ENCODE results near the gene SIT1.

The SIT1 gene

DNA sequence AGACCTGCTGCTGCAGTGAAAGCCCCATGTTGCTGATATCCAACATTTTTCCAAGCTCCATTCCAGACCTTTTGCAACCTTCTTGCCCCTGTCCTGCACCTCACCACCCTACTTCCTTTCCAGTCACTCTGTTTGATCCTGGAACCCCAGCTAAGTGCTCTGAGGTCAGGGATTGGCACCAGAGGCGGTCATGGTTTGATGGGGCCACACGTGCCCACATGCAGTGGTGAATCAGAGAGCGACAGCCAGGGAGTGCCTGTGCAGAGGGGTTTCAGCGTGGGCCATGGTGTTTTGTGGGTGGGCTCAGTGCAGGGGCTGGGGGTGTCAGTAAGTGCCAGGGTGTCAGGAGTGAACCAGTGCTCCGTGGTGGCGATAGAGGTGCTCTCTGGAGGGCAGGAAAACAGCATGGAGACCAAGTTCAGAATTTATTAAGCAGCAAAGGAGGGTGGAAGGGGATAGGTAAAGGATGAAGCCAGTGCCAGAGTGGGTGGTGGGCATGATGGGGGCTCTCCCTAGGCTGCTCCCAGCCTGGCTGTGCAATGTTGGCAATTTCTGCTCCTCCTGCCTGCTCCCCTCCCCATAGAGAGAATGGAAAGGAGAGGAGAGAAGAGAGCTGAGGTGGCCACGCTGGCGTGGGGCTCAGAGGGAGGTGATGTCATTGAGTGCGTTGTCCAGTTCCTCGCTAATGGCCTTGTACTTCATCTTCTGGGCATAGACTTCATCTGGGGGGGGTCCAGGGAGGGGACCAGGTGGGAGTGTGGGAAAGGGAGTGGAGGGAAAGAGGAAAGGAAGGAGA, 32.0 kb upstream of the SIT1 start:
- DNase-seq (ENCODE audit: low read depth), result no peak

DNA sequence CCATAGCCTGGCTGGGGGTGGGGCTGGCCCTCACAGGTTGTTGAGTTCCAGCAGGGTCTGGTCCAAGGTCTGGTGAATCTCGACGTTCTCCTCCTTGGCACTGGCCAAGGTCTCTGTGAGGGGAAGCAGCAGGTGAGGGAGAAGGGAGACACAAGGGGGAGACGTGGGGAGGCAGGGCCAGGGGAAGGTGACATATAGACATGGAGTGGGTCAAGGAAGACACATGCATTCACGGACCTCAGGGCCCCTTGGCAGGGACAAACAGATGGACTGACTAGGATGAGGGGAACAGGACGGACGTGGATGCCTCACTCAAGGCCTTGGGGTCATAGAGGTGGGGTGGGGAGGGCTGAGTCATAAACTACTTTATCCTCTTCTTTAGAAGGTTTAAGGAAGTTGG, 31.3 kb upstream of the SIT1 start:
- no peak for DNase-seq (ENCODE audit: low read depth)

DNA sequence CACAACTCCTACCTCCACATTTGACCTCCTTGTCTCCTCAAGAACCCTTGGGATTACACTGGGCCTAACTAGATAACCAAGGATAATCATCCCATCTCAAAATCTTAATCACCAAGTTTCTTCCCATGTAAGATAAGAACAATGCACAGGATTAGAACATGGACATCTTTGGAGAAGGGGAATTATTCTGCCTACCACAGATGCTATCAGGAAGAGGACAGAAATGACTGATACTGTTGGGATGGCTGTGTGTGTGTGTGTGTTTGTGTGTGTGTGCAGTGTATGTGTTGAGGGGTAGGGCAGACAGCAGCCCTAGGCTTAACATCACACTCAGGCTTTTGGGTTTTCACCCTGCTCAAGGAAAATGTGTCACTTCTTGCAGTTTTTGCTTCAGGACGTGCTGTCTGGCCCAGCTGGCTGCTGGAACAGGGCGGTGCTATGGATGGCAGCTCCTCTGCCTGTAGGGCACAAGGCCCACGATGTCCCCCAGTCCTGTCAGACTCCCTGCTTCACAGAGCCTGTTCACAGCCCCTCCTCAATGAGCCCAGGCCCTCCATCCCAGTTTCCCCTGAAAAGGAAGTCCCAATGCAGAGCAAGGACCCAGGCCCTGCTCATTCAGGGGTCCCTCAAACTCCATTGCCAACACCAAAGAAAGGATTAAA, 30.7 kb upstream of the SIT1 start:
- DNase-seq (ENCODE audit: low read depth), result no peak

DNA sequence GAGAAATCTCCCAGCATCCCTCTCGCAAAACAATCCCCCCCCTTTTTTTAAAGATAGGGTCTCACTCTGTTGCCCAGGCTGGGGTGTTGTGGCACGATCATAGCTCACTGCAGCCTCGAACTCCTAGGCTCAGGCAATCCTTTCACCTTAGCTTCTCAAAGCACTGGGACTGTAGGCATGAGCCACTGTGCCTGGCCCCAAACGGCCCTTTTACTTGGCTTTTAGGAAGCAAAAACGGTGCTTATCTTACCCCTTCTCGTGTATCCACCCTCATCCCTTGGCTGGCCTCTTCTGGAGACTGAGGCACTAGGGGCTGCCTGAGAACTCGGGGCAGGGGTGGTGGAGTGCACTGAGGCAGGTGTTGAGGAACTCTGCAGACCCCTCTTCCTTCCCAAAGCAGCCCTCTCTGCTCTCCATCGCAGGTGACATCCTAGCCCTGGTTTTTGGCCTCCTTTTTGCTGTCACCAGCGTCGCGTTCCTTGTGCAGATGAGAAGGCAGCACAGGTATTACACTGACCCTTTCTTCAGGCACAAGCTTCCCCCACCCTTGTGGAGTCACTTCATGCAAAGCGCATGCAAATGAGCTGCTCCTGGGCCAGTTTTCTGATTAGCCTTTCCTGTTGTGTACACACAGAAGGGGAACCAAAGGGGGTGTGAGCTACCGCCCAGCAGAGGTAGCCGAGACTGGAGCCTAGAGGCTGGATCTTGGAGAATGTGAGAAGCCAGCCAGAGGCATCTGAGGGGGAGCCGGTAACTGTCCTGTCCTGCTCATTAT, 29.8 kb upstream of the SIT1 start:
- peak; percentile 72 for DNase-seq (ENCODE audit: low read depth)

DNA sequence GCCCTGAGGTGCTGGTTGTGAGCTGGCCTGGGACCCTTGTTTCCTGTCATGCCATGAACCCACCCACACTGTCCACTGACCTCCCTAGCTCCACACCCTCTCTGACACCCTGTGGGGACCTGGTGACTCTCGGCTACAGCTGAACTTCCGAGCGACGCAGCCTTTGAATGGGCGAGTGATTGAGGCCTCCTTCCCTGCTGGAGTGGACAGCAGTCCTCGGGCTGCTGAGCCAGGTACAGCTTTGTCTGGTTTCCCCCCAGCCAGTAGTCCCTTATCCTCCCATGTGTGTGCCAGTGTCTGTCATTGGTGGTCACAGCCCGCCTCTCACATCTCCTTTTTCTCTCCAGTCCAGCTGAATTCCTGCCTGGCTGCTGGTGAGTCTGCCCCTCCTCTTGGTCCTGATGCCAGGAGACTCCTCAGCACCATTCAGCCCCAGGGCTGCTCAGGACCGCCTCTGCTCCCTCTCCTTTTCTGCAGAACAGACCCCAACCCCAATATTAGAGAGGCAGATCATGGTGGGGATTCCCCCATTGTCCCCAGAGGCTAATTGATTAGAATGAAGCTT, 29.1 kb upstream of the SIT1 start:
- no peak for DNase-seq (ENCODE audit: low read depth)

DNA sequence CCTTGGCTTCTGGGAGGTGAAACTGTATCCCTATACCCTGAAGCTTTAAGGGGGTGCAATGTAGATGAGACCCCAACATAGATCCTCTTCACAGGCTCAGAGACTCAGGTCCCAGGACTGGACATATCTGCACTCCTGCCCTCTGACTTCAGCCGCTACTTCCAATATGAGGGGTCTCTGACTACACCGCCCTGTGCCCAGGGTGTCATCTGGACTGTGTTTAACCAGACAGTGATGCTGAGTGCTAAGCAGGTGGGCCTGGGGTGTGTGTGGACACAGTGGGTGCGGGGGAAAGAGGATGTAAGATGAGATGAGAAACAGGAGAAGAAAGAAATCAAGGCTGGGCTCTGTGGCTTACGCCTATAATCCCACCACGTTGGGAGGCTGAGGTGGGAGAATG, 28.4 kb upstream of the SIT1 start:
- no peak for DNase-seq (ENCODE audit: low read depth)

DNA sequence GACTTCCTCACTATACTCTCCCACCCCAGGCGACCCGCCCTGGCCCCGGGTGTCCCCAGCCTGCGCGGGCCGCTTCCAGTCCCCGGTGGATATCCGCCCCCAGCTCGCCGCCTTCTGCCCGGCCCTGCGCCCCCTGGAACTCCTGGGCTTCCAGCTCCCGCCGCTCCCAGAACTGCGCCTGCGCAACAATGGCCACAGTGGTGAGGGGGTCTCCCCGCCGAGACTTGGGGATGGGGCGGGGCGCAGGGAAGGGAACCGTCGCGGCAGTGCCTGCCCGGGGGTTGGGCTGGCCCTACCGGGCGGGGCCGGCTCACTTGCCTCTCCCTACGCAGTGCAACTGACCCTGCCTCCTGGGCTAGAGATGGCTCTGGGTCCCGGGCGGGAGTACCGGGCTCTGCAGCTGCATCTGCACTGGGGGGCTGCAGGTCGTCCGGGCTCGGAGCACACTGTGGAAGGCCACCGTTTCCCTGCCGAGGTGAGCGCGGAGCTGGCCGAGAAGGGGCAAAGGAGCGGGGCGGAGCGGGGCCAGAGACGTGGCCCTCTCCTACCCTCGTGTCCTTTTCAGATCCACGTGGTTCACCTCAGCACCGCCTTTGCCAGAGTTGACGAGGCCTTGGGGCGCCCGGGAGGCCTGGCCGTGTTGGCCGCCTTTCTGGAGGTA, 25.1 kb upstream of the SIT1 start:
- no peak for DNase-seq (ENCODE audit: low read depth)

DNA sequence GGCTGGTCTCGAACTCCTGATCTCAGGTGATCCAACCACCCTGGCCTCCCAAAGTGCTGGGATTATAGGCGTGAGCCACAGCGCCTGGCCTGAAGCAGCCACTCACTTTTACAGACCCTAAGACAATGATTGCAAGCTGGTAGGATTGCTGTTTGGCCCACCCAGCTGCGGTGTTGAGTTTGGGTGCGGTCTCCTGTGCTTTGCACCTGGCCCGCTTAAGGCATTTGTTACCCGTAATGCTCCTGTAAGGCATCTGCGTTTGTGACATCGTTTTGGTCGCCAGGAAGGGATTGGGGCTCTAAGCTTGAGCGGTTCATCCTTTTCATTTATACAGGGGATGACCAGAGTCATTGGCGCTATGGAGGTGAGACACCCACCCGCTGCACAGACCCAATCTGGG, 24.5 kb upstream of the SIT1 start:
- no peak for DNase-seq (ENCODE audit: low read depth)

DNA sequence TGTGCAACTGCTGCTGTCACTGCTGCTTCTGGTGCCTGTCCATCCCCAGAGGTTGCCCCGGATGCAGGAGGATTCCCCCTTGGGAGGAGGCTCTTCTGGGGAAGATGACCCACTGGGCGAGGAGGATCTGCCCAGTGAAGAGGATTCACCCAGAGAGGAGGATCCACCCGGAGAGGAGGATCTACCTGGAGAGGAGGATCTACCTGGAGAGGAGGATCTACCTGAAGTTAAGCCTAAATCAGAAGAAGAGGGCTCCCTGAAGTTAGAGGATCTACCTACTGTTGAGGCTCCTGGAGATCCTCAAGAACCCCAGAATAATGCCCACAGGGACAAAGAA, 23.3 kb upstream of the SIT1 start:
- no peak for DNase-seq (ENCODE audit: low read depth)

DNA sequence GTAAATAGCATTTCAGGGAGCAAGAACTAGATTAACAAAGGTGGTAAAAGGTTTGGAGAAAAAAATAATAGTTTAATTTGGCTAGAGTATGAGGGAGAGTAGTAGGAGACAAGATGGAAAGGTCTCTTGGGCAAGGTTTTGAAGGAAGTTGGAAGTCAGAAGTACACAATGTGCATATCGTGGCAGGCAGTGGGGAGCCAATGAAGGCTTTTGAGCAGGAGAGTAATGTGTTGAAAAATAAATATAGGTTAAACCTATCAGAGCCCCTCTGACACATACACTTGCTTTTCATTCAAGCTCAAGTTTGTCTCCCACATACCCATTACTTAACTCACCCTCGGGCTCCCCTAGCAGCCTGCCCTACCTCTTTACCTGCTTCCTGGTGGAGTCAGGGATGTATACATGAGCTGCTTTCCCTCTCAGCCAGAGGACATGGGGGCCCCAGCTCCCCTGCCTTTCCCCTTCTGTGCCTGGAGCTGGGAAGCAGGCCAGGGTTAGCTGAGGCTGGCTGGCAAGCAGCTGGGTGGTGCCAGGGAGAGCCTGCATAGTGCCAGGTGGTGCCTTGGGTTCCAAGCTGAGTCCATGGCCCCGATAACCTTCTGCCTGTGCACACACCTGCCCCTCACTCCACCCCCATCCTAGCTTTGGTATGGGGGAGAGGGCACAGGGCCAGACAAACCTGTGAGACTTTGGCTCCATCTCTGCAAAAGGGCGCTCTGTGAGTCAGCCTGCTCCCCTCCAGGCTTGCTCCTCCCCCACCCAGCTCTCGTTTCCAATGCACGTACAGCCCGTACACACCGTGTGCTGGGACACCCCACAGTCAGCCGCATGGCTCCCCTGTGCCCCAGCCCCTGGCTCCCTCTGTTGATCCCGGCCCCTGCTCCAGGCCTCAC, 22.6 kb upstream of the SIT1 start, which contains the start of gene CA9:
TSS of gene CA9 (plus strand) at position 797 of the 893 bp plus-strand sequence. CDS start at position 829, 32 bp downstream.
- no peak for DNase-seq (ENCODE audit: low read depth)

DNA sequence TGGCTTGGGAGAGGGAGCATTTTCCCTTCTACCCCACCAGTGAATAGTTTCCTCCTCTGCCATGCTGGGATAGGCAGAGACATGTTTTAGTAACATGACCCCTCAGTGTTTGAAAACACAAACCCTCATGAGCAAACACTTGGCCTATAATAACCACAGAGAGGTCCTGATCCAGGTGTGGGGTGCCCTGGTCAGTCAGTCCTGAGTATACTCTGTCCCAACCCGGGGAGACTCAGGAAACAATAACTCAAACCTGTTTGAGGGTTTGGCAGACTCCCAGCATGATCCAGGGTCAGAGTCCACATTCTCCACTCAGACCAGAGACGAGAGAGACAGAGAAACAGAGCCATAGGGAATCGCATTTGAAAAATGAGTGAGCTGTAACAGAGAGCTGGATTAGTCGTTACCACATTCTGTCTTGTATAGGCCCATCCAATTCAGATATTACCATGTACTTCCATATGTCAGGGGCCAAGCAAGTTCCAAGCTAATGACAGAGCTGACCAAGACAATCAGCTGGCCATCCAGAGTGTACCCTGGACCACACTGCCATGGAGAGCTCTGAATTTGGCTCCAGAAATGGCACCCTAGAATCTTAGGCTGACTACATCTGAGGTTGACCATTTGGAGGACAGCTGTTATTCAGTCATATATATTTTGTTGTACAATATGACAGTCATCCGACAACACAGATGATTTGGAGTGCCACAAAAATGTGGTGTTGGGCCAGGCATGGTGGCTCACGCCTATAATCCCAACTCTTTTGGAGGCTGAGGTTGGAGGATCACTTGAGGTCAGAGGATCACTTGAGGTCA, 18.8 kb upstream of the SIT1 start:
- peak; percentile 64 for DNase-seq (ENCODE audit: low read depth)

DNA sequence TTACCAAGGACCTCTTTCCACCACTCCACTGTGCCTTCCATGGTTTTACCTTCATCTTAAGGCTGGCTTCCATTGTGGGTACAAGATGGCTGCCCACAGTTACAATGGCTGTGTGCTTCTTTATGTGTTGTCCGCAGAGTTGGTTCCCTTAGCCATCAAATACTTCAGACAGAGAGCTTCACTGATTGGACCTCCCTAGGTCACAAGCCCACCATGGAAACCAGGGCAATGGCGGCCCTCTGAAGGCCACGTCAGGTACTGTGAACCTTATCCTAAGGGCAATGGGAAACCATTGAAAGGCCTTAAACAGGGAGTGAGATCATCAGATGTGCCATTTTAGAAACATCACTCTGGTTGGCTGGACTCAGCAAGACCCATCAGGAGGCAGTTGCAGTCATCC, 17.2 kb upstream of the SIT1 start:
- no peak for DNase-seq (ENCODE audit: low read depth)

DNA sequence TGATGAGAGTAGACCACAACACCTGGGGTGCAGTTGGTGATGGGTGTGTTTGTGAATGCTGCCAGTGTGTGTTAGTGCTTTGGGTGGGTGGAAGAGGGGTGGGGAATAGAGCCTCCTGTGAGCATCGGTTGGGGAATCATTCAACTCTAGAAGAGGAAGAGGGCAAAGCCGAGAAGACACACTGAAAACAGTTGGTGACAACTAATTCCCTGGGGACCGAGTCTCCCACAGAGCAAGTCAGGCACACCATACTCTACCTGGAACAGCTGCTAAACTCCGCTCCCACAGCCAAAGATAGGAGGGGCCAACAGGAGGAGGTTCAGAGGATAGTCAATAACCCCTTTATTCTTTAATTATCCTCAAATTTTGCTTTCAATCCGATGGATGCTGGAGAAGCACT, 15.8 kb upstream of the SIT1 start:
- no peak for DNase-seq (ENCODE audit: low read depth)

DNA sequence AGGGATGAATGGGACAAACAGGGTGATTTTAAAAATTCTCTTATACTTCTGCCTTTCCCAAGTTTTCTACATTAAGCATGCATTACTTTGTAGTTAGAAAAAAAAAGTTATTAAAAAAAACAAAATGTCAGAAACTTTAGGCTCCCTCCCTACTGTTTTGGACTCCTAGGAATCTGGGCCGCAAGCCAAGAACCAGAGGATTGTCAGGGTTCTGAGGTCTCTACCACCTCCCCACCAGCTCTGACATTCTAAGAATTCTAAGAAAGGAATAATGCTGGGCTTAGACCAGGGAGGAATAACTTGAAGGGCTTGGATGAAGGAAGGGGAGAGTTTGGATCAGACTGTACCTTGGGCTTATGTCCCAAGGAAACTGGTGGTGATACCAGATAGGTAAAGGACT, 15.3 kb upstream of the SIT1 start:
- DNase-seq (ENCODE audit: low read depth), result no peak

DNA sequence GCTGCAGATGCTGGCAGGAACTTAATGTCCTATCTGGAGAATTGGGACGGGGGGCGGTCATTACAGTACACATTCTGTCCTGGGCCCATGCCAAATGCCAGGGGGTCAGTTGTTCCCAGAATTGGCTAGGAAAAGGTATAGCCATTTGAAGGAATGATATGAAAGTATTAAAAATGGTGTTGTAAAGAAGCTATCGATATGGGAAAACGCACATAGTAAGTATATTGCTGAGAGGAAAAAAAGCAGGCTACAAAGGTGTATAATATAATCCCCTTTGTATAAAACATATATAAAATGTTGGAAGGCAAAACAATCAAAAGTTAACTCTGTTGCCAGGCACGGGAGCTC, 14.7 kb upstream of the SIT1 start:
- no peak for DNase-seq (ENCODE audit: low read depth)

DNA sequence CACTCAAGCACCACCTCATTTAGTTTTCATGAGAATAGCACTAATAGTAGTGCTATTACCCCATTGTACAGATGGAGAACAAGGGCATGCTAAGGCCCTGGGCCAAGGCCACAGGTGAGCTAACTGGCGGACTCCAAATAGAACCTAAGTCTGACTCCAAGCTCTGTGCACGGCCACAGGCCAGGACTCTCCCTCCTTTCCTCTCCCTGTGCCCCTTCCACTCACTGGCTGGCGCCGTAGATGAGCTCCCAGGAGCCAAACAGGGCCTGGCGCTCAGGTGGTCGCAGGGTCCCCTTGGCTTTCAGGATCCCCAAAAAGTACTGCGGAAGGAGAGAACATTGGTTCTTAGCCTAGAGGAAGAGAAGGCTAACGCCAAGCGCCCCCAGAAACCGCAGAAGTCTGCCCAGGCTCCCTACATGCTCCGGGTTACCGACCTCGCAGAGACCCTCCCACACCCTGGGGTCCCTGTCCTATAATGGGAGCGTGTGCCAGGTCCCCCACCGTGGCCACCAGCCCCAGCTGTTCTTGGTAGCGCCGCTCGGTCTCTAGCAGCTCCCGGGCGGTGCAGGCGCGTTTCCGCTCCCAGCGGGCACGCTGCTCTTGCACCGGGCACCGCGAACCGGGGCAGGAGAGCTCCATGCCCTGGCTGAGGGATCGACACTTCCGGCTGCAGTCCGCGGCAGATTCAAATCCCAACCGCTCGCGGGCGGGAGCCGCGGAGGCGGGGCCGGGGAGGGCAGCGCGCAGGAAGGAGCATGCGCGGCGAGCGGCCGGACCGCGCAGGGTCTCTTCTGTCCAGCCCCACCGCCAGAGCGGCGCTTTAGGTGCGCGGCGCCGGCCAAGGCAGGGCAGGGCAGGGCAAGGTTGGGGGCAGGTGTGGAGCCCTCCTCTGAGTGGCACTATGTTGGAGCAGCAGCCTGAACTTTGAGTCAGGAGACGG, 14.1 kb upstream of the SIT1 start, which contains the start of gene ARHGEF39:
TSS of gene ARHGEF39 (minus strand) at position 665 of the 940 bp plus-strand sequence. CDS start at position 639, 26 bp downstream.
- peak; percentile 66 for DNase-seq (ENCODE audit: low read depth)

DNA sequence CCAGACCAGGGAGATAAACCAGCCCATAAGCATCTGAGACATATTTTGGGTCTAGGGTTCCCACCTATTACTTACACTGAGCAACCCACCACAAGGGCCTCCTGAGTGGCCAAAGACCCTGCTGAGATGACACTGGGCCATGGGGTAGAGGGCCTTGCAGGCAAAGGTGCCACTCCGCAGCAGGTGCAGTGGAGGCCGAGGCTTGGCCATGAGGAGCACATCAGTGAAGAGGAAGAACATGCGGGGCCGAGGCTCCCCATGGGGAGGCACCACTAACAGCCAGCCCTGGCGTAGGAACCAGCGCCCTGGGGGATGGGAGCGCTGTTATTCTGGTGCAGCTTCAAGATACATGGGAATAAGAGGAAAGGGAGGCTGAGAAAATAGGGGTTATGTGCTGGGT, 11.7 kb upstream of the SIT1 start:
- no peak for DNase-seq (ENCODE audit: low read depth)

DNA sequence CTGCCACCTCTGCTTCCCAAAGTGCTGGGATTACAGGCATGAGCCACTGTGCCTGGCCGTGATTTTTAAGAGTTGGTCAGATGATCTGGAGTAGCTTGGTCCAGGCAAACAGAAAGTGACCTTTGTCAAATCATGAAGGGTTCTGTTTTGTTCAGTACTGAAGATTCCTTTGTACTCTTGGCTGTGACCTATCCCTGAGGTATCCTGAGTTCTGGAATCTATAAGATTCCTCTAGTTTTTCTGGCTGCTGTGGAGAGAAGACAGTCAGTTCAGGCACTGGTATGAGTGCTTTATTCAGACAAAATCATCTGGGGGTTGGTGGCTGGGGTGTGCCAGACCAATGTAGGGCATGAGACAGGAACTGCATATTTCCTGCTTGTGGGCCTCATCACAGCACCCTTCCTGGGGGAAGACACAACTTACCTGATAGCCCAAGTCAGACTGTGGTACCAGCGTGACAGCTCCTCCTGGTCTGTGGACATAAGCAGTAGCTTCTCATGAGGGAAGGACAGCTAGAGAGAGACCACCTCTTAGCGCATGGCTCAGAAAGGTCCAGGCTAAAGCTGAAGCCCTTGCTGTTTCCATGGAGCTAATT, 11.1 kb upstream of the SIT1 start:
- no peak for DNase-seq (ENCODE audit: low read depth)

DNA sequence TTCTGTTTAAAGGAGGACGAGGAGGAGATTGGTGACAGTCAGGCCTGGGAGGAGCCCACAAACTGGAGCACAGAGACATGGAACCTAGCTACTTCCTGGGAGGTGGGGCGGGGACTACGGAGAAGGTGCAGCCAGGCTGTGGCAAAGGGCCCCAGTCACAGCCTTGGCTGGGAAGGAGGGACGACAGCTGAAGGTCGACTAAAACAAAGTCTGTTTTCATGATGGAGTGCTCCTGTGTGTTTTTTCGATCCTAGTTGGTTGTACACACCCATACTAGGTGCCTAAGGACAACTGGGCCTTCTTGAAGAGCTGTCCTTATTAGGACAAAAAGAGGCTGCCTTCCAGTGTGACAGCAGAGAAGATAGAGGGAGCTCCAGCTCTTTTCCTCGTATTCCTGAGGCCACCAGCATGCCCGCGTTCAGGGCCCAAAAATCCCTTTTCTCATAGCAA, 10.3 kb upstream of the SIT1 start:
- DNase-seq (ENCODE audit: low read depth), result peak; percentile 44

Data from iris pigment epithelial cell (primary cell).